K562 (cell line): ENCODE data around the gene DOCK7. TPM values are rescaled to one million over a fixed set of nuclear protein-coding genes. Genes with fewer than 3 reads are reported as not detected.

Experiments used
- ATF4 ChIP-seq: fragments of 450-650 bp; formaldehyde crosslinking; IDR thresholded peaks from 2 replicates; pipeline ENCODE4 v1.4.0; 2022; ENCODE audit warnings: mild to moderate bottlenecking, moderate library complexity
- KAT7 ChIP-seq: sonication (generic); formaldehyde crosslinking; IDR thresholded peaks from 2 replicates; pipeline ENCODE4 v1.8.0; 2022; ENCODE audit warnings: missing genetic modification reagents, mild to moderate bottlenecking, borderline replicate concordance
- KDM2B ChIP-seq: fragments of 250-450 bp; sonication (Bioruptor Pico); IDR thresholded peaks from 2 replicates; pipeline ENCODE4 v1.8.0; 2021; ENCODE audit warnings: mild to moderate bottlenecking, moderate library complexity
- KLF1 ChIP-seq: fragments of 450-650 bp; IDR thresholded peaks from 2 replicates; pipeline ENCODE4 v1.6.1; 2016; ENCODE audit warnings: missing genetic modification characterization, missing compliant biosample characterization
- MGA ChIP-seq: fragments of 450-650 bp; IDR thresholded peaks from 2 replicates; pipeline ENCODE4 v1.6.1; 2016; ENCODE audit warnings: mild to moderate bottlenecking, moderate library complexity
- MLLT1 ChIP-seq, 2 experiments: fragments of 450-650 bp; IDR thresholded peaks; 2 replicates each; pipeline ENCODE4 v1.6.1; 2016
- NELFE ChIP-seq: IDR thresholded peaks from 2 replicates; pipeline ENCODE4 v1.6.1; 2011; ENCODE audit warnings: mild to moderate bottlenecking; ENCODE audit not compliant: insufficient read depth, insufficient read length
- NFATC3 ChIP-seq: fragments of 450-650 bp; IDR thresholded peaks from 2 replicates; pipeline ENCODE4 v1.6.1; 2017; ENCODE audit warnings: mild to moderate bottlenecking
- NR2C1 ChIP-seq, 2 experiments: fragments of 450-650 bp; IDR thresholded peaks; 2 replicates each; pipeline ENCODE4 v1.6.1; 2017; ENCODE audit warnings: mild to moderate bottlenecking in 2 of 2, antibody characterized with exemption in 1 of 2, inconsistent platforms in 1 of 2, missing compliant biosample characterization in 1 of 2, missing genetic modification characterization in 1 of 2
- U2AF1 ChIP-seq: fragments of 200-400 bp; formaldehyde crosslinking; optimal IDR thresholded peaks from 2 replicates; pipeline ENCODE3; 2017; ENCODE audit warnings: mild to moderate bottlenecking, low read depth, low read length, moderate library complexity
- ZKSCAN3 ChIP-seq: fragments of 250-450 bp; sonication (Bioruptor Pico); IDR thresholded peaks from 2 replicates; pipeline ENCODE4 v1.4.0; 2020
- ZNF239 ChIP-seq: fragments of 250-450 bp; sonication (Bioruptor Pico); IDR thresholded peaks from 2 replicates; pipeline ENCODE4 v1.4.0; 2020; ENCODE audit warnings: mild to moderate bottlenecking
- ZNF707 ChIP-seq: fragments of 250-450 bp; sonication (Bioruptor Pico); conservative IDR thresholded peaks from 2 replicates; pipeline ENCODE4 v1.8.0; 2022; ENCODE audit warnings: inconsistent platforms, mild to moderate bottlenecking, moderate library complexity
- ZNF764 ChIP-seq: fragments of 250-450 bp; sonication (Bioruptor Pico); IDR thresholded peaks from 2 replicates; pipeline ENCODE4 v1.4.0; 2020; ENCODE audit warnings: low read depth, mild to moderate bottlenecking, moderate library complexity
- polyA plus RNA-seq, 8 experiments: library from polyadenylated mRNA; depleted of rRNA in 4 of 8; stranded (reverse) in 5 of 8; unstranded in 3 of 8; fragments of >200 nt; fragmentation: Nextera tagmentation in 2 of 8; fragmentation: Illumina TruSeq in 1 of 8; extraction: Ambion mirVana in 2 of 8; extraction: Trizol in 1 of 8; gene quantifications; 2 replicates each; pipeline versions ENCODE4 v1.2.1 to v1.2.3, GENCODE V29; 2011 to 2014; ENCODE audit warnings: inconsistent platforms in 1 of 8, missing spikeins in 1 of 8
- total RNA-seq, 7 experiments: library from RNA; depleted of rRNA in 6 of 7; stranded (reverse); fragments of >200 nt in 6 of 7; fragmentation: Illumina TruSeq in 2 of 7; extraction: Trizol in 2 of 7; gene quantifications; 2 replicates each; pipeline versions ENCODE4 v1.2.1 to v1.2.3, GENCODE V29; 2011 to 2021; ENCODE audit warnings: low replicate concordance in 1 of 7

DOCK7 gene
- total and polyA plus RNA-seq, 9 of the 15 experiments (the other 6 are each of a cell fraction or from before 2014, with no cell fraction given) = 4.9 to 35.1 (median 12.6) TPM

GRCh38 chr1:62436466-62437272 lies 251.5 kb downstream of the DOCK7 start, which contains the start of gene USP1 (continued):
- TF ChIP-seq MGA (peak; percentile 85), MLLT1 (IDR thresholded peaks at IDR 0.05) (peak; percentile 51 to 52; a peak in 1 of 4 replicates), NR2C1 (IDR thresholded peaks at IDR 0.05) (no peak), NR2C1 (tag; IDR thresholded peaks at IDR 0.05) (no peak), NFATC3 (no peak), ZNF707 (CRISPR knock-in tag) (no peak), ATF4 (CRISPR knock-in tag) (no peak), KDM2B (CRISPR knock-in tag) (no peak), NELFE (no peak), ZNF239 (CRISPR knock-in tag) (no peak), KAT7 (0 out of 2 replicates have a peak, but pooled peaks have one; percentile 16), ZNF764 (CRISPR knock-in tag) (no peak), ZKSCAN3 (CRISPR knock-in tag) (no peak), U2AF1 (no peak), KLF1 (tag) (peak; percentile 16; the same call in 1 of the 2 replicates)
